T-helper 1 cell treated with Interleukin-12 subunit alpha and Interleukin-12 subunit beta and Interleukin-4 antibody, amounts not matched to agents 30 μg/mL and 1 μg/mL, for 36 hours (primary cell): ENCODE results near the gene CCDC192.

ENCODE experiments used
- H3K27ac Mint-ChIP-seq: one replicate; pipeline ENCODE4 v1.8.0; 2021; ENCODE audit warnings: mild to moderate bottlenecking, mixed read lengths
- H3K27me3 Mint-ChIP-seq: one replicate; pipeline ENCODE4 v1.8.0; 2021; ENCODE audit warnings: low read depth, mixed read lengths
- H3K36me3 Mint-ChIP-seq: one replicate; pipeline ENCODE4 v1.8.0; 2021; ENCODE audit warnings: low read depth, mixed read lengths
- H3K4me1 Mint-ChIP-seq: one replicate; pipeline ENCODE4 v1.8.0; 2021; ENCODE audit warnings: low read depth, mixed read lengths
- H3K4me3 Mint-ChIP-seq: one replicate; pipeline ENCODE4 v1.8.0; 2021; ENCODE audit warnings: mild to moderate bottlenecking, moderate library complexity, mixed read lengths
- H3K9me3 Mint-ChIP-seq: one replicate; pipeline ENCODE4 v1.8.0; 2021; ENCODE audit warnings: mixed read lengths

CCDC192 gene

GRCh38 chr5:127963233-127963632 lies 260.0 kb downstream of the CCDC192 start:
- no peaks in the 10 kb centered on the region for H3K9me3 Mint-ChIP-seq
- H3K4me1 Mint-ChIP-seq = peaks cover 10% of the 10 kb centered on the region
- H3K4me3 Mint-ChIP-seq = no peak overlapping the region
- no peaks in the 10 kb centered on the region for H3K27me3 Mint-ChIP-seq
- no peaks in the 10 kb centered on the region for H3K36me3 Mint-ChIP-seq
- no peak overlapping the region for H3K27ac Mint-ChIP-seq

GRCh38 chr5:127963931-127964330 lies 260.7 kb downstream of the CCDC192 start:
- Mint-ChIP-seq H3K27ac (no peak overlapping the region), H3K4me1 (peaks cover 10% of the 10 kb centered on the region), H3K9me3 (no peaks in the 10 kb centered on the region), H3K27me3 (no peaks in the 10 kb centered on the region), H3K4me3 (no peak overlapping the region), H3K36me3 (no peaks in the 10 kb centered on the region)

- Mint-ChIP-seq H3K4me1 (no peaks in the 10 kb centered on the region), H3K27me3 (no peaks in the 10 kb centered on the region), H3K36me3 (no peaks in the 10 kb centered on the region), H3K4me3 (no peak overlapping the region), H3K9me3 (no peaks in the 10 kb centered on the region), H3K27ac (no peak overlapping the region)
Observed at GRCh38 chr5:127967323-127967982, 264.3 kb downstream of the CCDC192 start.

- no peaks in the 10 kb centered on the region for H3K36me3 Mint-ChIP-seq
- no peaks in the 10 kb centered on the region for H3K4me1 Mint-ChIP-seq
- H3K9me3 Mint-ChIP-seq = no peaks in the 10 kb centered on the region
- no peak overlapping the region for H3K4me3 Mint-ChIP-seq
- no peak overlapping the region for H3K27ac Mint-ChIP-seq
- H3K27me3 Mint-ChIP-seq = no peaks in the 10 kb centered on the region
Observed at GRCh38 chr5:127967983-127968592, 264.9 kb downstream of the CCDC192 start.

- Mint-ChIP-seq H3K36me3 (no peaks in the 10 kb centered on the region), H3K9me3 (no peaks in the 10 kb centered on the region), H3K4me1 (no peaks in the 10 kb centered on the region), H3K27me3 (no peaks in the 10 kb centered on the region), H3K27ac (no peak overlapping the region), H3K4me3 (no peak overlapping the region)
Observed at GRCh38 chr5:127969002-127969401, 265.8 kb downstream of the CCDC192 start.

GRCh38 chr5:127969651-127970050 lies 266.5 kb downstream of the CCDC192 start:
- Mint-ChIP-seq H3K9me3 (no peaks in the 10 kb centered on the region), H3K36me3 (no peaks in the 10 kb centered on the region), H3K27me3 (no peaks in the 10 kb centered on the region), H3K4me3 (no peak overlapping the region), H3K4me1 (no peaks in the 10 kb centered on the region), H3K27ac (no peak overlapping the region)

GRCh38 chr5:127970081-127970480 lies 266.9 kb downstream of the CCDC192 start:
- no peak overlapping the region for H3K27ac Mint-ChIP-seq
- H3K4me3 Mint-ChIP-seq = no peak overlapping the region
- H3K9me3 Mint-ChIP-seq = no peaks in the 10 kb centered on the region
- no peaks in the 10 kb centered on the region for H3K36me3 Mint-ChIP-seq
- no peaks in the 10 kb centered on the region for H3K4me1 Mint-ChIP-seq
- no peaks in the 10 kb centered on the region for H3K27me3 Mint-ChIP-seq

GRCh38 chr5:127970854-127971425 lies 267.7 kb downstream of the CCDC192 start:
- Mint-ChIP-seq H3K27ac (no peak overlapping the region), H3K27me3 (no peaks in the 10 kb centered on the region), H3K9me3 (no peaks in the 10 kb centered on the region), H3K4me3 (no peak overlapping the region), H3K36me3 (no peaks in the 10 kb centered on the region), H3K4me1 (no peaks in the 10 kb centered on the region)

- no peak overlapping the region for H3K4me3 Mint-ChIP-seq
- H3K4me1 Mint-ChIP-seq = no peaks in the 10 kb centered on the region
- no peak overlapping the region for H3K27ac Mint-ChIP-seq
Observed at GRCh38 chr5:127975961-127976360, 272.8 kb downstream of the CCDC192 start.

GRCh38 chr5:127976525-127976924 lies 273.3 kb downstream of the CCDC192 start:
- no peak overlapping the region for H3K4me3 Mint-ChIP-seq
- H3K27me3 Mint-ChIP-seq = no peaks in the 10 kb centered on the region
- H3K4me1 Mint-ChIP-seq = no peaks in the 10 kb centered on the region
- H3K27ac Mint-ChIP-seq = no peak overlapping the region
- H3K9me3 Mint-ChIP-seq = no peaks in the 10 kb centered on the region
- no peaks in the 10 kb centered on the region for H3K36me3 Mint-ChIP-seq

More at GRCh38 chr5:127975961-127976360, 272.8 kb downstream of the CCDC192 start:
- Mint-ChIP-seq H3K27me3 (no peaks in the 10 kb centered on the region), H3K9me3 (no peaks in the 10 kb centered on the region), H3K36me3 (no peaks in the 10 kb centered on the region)

- no peaks in the 10 kb centered on the region for H3K36me3 Mint-ChIP-seq
- no peaks in the 10 kb centered on the region for H3K9me3 Mint-ChIP-seq
- no peaks in the 10 kb centered on the region for H3K4me1 Mint-ChIP-seq
- H3K27me3 Mint-ChIP-seq = no peaks in the 10 kb centered on the region
- no peak overlapping the region for H3K4me3 Mint-ChIP-seq
- no peak overlapping the region for H3K27ac Mint-ChIP-seq
Observed at GRCh38 chr5:127976991-127977717, 274.0 kb downstream of the CCDC192 start.

GRCh38 chr5:127978738-127979300 lies 275.6 kb downstream of the CCDC192 start:
- H3K36me3 Mint-ChIP-seq = no peaks in the 10 kb centered on the region
- no peak overlapping the region for H3K27ac Mint-ChIP-seq
- no peaks in the 10 kb centered on the region for H3K4me1 Mint-ChIP-seq
- H3K27me3 Mint-ChIP-seq = no peaks in the 10 kb centered on the region
- H3K4me3 Mint-ChIP-seq = no peak overlapping the region
- no peaks in the 10 kb centered on the region for H3K9me3 Mint-ChIP-seq

- Mint-ChIP-seq H3K4me3 (no peak overlapping the region), H3K27ac (no peak overlapping the region), H3K9me3 (no peaks in the 10 kb centered on the region), H3K36me3 (no peaks in the 10 kb centered on the region), H3K27me3 (no peaks in the 10 kb centered on the region), H3K4me1 (no peaks in the 10 kb centered on the region)
Observed at GRCh38 chr5:127979475-127979874, 276.3 kb downstream of the CCDC192 start.

GRCh38 chr5:127980843-127981242 lies 277.7 kb downstream of the CCDC192 start:
- H3K36me3 Mint-ChIP-seq = no peaks in the 10 kb centered on the region
- H3K4me1 Mint-ChIP-seq = no peaks in the 10 kb centered on the region
- no peak overlapping the region for H3K27ac Mint-ChIP-seq
- no peak overlapping the region for H3K4me3 Mint-ChIP-seq
- H3K9me3 Mint-ChIP-seq = no peaks in the 10 kb centered on the region
- no peaks in the 10 kb centered on the region for H3K27me3 Mint-ChIP-seq
